Endothelial cell of umbilical vein (primary cell): ENCODE results near the gene TMEM239.

Experiments used
- EZH2 ChIP-seq: IDR thresholded peaks from 2 replicates; pipeline ENCODE4 v1.6.1; 2012; ENCODE audit warnings: borderline replicate concordance, low read depth, mild to moderate bottlenecking, moderate library complexity, low read length, inconsistent platforms; ENCODE audit not compliant: severe bottlenecking
- JUN ChIP-seq: IDR thresholded peaks from 2 replicates; pipeline ENCODE4 v1.6.1; 2011; ENCODE audit warnings: borderline replicate concordance, low read depth; ENCODE audit not compliant: insufficient read length, insufficient read depth
- MYC ChIP-seq: IDR thresholded peaks from one replicate; pipeline ENCODE4 v1.6.1; 2011; ENCODE audit warnings: mild to moderate bottlenecking, low read depth, low read length
- POLR2A ChIP-seq: IDR thresholded peaks from 2 replicates; pipeline ENCODE4 v1.6.1; 2012; ENCODE audit warnings: low read depth, mild to moderate bottlenecking, control low read depth, low read length
- POLR2AphosphoS5 ChIP-seq: IDR thresholded peaks from 2 replicates; pipeline ENCODE4 v1.6.1; 2012; ENCODE audit warnings: low read depth, mild to moderate bottlenecking, control low read depth, low read length, moderate library complexity; ENCODE audit not compliant: insufficient read depth
- TF ChIP-seq, protein P1 (sequence below), 2 donors: IDR thresholded peaks; 1 replicate in 1 of 2; 2 replicates in 1 of 2; pipeline ENCODE4 v1.5.1; 2011; ENCODE audit warnings: low read length in 2 of 2, mild to moderate bottlenecking in 2 of 2, moderate library complexity in 2 of 2, control low read depth in 1 of 2, inconsistent platforms in 1 of 2, low read depth in 1 of 2; ENCODE audit not compliant: insufficient read depth in 1 of 2; ENCODE audit errors: extremely low read depth in 1 of 2
- TF ChIP-seq, protein P2 (sequence below): IDR thresholded peaks from 2 replicates; pipeline ENCODE4 v1.6.1; 2011; ENCODE audit not compliant: insufficient read depth, insufficient read length

DNA sequence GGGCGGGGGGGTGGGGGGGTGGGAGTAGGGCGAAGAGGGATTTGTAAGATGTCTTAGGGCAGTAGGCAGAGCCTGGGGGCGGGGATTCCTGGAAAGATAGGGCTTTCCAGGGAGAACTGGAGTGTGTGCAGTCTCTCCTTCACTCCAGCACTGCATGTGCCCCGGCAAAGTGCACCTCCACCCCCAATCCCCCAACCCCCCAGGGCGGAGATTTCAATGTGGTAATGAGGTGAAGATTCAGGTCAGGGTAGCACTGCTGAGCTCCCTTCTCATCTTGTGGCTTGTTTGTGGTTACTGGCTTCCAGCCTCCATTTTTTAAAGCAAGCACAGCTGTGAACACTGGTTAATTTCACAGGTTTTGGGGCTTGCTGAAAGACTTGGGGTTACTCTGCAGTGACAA lies 5.9 kb downstream of the TMEM239 start:
- TF ChIP-seq, protein P1, sequence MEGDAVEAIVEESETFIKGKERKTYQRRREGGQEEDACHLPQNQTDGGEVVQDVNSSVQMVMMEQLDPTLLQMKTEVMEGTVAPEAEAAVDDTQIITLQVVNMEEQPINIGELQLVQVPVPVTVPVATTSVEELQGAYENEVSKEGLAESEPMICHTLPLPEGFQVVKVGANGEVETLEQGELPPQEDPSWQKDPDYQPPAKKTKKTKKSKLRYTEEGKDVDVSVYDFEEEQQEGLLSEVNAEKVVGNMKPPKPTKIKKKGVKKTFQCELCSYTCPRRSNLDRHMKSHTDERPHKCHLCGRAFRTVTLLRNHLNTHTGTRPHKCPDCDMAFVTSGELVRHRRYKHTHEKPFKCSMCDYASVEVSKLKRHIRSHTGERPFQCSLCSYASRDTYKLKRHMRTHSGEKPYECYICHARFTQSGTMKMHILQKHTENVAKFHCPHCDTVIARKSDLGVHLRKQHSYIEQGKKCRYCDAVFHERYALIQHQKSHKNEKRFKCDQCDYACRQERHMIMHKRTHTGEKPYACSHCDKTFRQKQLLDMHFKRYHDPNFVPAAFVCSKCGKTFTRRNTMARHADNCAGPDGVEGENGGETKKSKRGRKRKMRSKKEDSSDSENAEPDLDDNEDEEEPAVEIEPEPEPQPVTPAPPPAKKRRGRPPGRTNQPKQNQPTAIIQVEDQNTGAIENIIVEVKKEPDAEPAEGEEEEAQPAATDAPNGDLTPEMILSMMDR (IDR thresholded peaks at IDR 0.05; ENCODE audit: extremely low read depth in 1 of 2, insufficient read depth in 1 of 2, low read depth in 1 of 2, low read length in 2 of 2), result no peak
- TF ChIP-seq EZH2 (no peak), POLR2A (no peak), MYC (no peak), POLR2AphosphoS5 (no peak), JUN (no peak)
- TF ChIP-seq, protein P2, sequence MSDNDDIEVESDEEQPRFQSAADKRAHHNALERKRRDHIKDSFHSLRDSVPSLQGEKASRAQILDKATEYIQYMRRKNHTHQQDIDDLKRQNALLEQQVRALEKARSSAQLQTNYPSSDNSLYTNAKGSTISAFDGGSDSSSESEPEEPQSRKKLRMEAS, result no peak
